BE2C (cell line): ENCODE results near the gene VMAC. TPM values are rescaled to one million over a fixed set of nuclear protein-coding genes. Genes with fewer than 3 reads are reported as not detected.
"Not testable (repeated sequence)": the region's sequence is repeated elsewhere in the genome, so short reads cannot be mapped to it uniquely, and the experiment has no call there.

ENCODE experiments used
- DNase-seq: peaks from one replicate; pipeline ENCODE4 v3.0.0-alpha.2; 2020
- H3K27me3 ChIP-seq: fragments of 250-450 bp; sonication (Bioruptor Pico); 2 replicates; pipeline ENCODE4 v1.5.1; 2020; ENCODE audit warnings: mild to moderate bottlenecking
- H3K36me3 ChIP-seq: fragments of 250-450 bp; sonication (Bioruptor Pico); 2 replicates; pipeline ENCODE4 v1.5.1; 2020; ENCODE audit warnings: mild to moderate bottlenecking
- H3K4me1 ChIP-seq: fragments of 250-450 bp; sonication (Bioruptor Pico); 2 replicates; pipeline ENCODE4 v1.5.1; 2020
- H3K4me3 ChIP-seq: 2 replicates; pipeline ENCODE4 v1.5.1; 2011; ENCODE audit warnings: low read depth, low read length
- H3K9me3 ChIP-seq: fragments of 250-450 bp; sonication (Bioruptor Pico); 2 replicates; pipeline ENCODE4 v1.5.1; 2020
- CTCF ChIP-seq: IDR thresholded peaks from 2 replicates; pipeline ENCODE4 v1.5.1; 2012; ENCODE audit warnings: mild to moderate bottlenecking, low read depth, low read length
- polyA plus RNA-seq: library from polyadenylated mRNA; unstranded; fragments of >200 nt; gene quantifications from one replicate; pipeline ENCODE4 v1.2.1, GENCODE V29; 2012; ENCODE audit warnings: low read depth, missing spikeins; ENCODE audit not compliant: insufficient read length, insufficient read depth

The VMAC gene
- 0.68 TPM for polyA plus RNA-seq

GRCh38 chr19:5904352-5905113 lies at the start of gene VMAC:
VMAC (plus strand) TSS chr19:5904872; CDS start chr19:5904891, 19 bp downstream.
- TF ChIP-seq CTCF: no peak
- Histone ChIP-seq H3K4me3 (peak within 1 kb of the TSS; percentile 100), H3K27me3 (no peaks in the 10 kb centered on the region), H3K4me1 (no peaks in the 10 kb centered on the region), H3K36me3 (peaks cover 4% of the 10 kb centered on the region; the same call in 1 of the 2 replicates), H3K9me3 (no peaks in the 10 kb centered on the region)
- peak; percentile 100 for DNase-seq

- not testable (repeated sequence) for H3K4me3 ChIP-seq, H3K4me1 ChIP-seq, H3K36me3 ChIP-seq, DNase-seq, H3K9me3 ChIP-seq, H3K27me3 ChIP-seq
Observed at GRCh38 chr19:5855151-5855550, 49.5 kb upstream of the VMAC start.

GRCh38 chr19:5857203-5858081 lies 47.2 kb upstream of the VMAC start:
- no peaks in the 10 kb centered on the region for H3K9me3 ChIP-seq
- no peak for TF ChIP-seq CTCF
- no peak overlapping the region for H3K4me3 ChIP-seq
- H3K36me3 ChIP-seq: no peaks in the 10 kb centered on the region
- H3K27me3 ChIP-seq: no peaks in the 10 kb centered on the region
- no peaks in the 10 kb centered on the region for H3K4me1 ChIP-seq
- DNase-seq: no peak

- no peaks in the 10 kb centered on the region for H3K36me3 ChIP-seq
- H3K4me3 ChIP-seq: no peak overlapping the region
- H3K4me1 ChIP-seq: no peaks in the 10 kb centered on the region
- no peaks in the 10 kb centered on the region for H3K27me3 ChIP-seq
- no peak for TF ChIP-seq CTCF
- no peaks in the 10 kb centered on the region for H3K9me3 ChIP-seq
- no peak for DNase-seq
Observed at GRCh38 chr19:5863030-5863665, 41.5 kb upstream of the VMAC start.

GRCh38 chr19:5864013-5864720 lies 40.5 kb upstream of the VMAC start:
- H3K4me1 ChIP-seq: no peaks in the 10 kb centered on the region
- H3K4me3 ChIP-seq: no peak overlapping the region
- TF ChIP-seq CTCF: no peak
- no peaks in the 10 kb centered on the region for H3K27me3 ChIP-seq
- no peaks in the 10 kb centered on the region for H3K9me3 ChIP-seq
- H3K36me3 ChIP-seq: no peaks in the 10 kb centered on the region
- DNase-seq: no peak
